Astrocyte (in vitro differentiated cells and primary cell): ENCODE data around the gene HOXA13.

Experiments used
- CTCF ChIP-seq: IDR thresholded peaks from 2 replicates; pipeline ENCODE4 v1.5.1; 2011; ENCODE audit warnings: low read depth, mild to moderate bottlenecking, inconsistent platforms, low read length, moderate library complexity; ENCODE audit not compliant: insufficient read depth
- EZH2 ChIP-seq: IDR thresholded peaks from 2 replicates; pipeline ENCODE4 v1.6.1; 2012; ENCODE audit warnings: mild to moderate bottlenecking, low read length, inconsistent platforms; ENCODE audit not compliant: insufficient read depth

GRCh38 chr7:27245798-27246691 is 46.2 kb upstream of the HOXA13 start:
- no peak for TF ChIP-seq CTCF
- TF ChIP-seq EZH2: peak; percentile 91
